WTC11 (cell line): ENCODE measurements around the gene STXBP2.

Source experiments
- FOXJ3 ChIP-seq: sonication (generic); formaldehyde crosslinking; IDR thresholded peaks from 2 replicates; pipeline ENCODE4 v1.9.0; 2021; ENCODE audit warnings: missing genetic modification reagents, mild to moderate bottlenecking, borderline replicate concordance
- MXD4 ChIP-seq: fragments of 250-450 bp; sonication (Bioruptor Pico); IDR thresholded peaks from 2 replicates; pipeline ENCODE4 v1.8.0; 2021; ENCODE audit warnings: mild to moderate bottlenecking, moderate library complexity, borderline replicate concordance
- NFE2L1 ChIP-seq: sonication (generic); formaldehyde crosslinking; IDR thresholded peaks from 2 replicates; pipeline ENCODE4 v1.8.1; 2023; ENCODE audit warnings: missing genetic modification reagents
- NR2C2 ChIP-seq: sonication (generic); formaldehyde crosslinking; IDR thresholded peaks from 2 replicates; pipeline ENCODE4 v1.8.0; 2022; ENCODE audit warnings: mild to moderate bottlenecking, missing genetic modification reagents
- PRRX2 ChIP-seq: fragments of 250-450 bp; sonication (Bioruptor Pico); IDR thresholded peaks from 2 replicates; pipeline ENCODE4 v1.8.0; 2021; ENCODE audit warnings: mild to moderate bottlenecking
- RELA ChIP-seq: sonication (generic); formaldehyde crosslinking; IDR thresholded peaks from 2 replicates; pipeline ENCODE4 v1.8.1; 2022; ENCODE audit warnings: missing genetic modification reagents, mild to moderate bottlenecking, borderline replicate concordance
- ZNF263 ChIP-seq: sonication (generic); formaldehyde crosslinking; IDR thresholded peaks from 2 replicates; pipeline ENCODE4 v1.8.1; 2022; ENCODE audit warnings: low read depth, mild to moderate bottlenecking, moderate library complexity, missing genetic modification reagents
- TF ChIP-seq, protein P1 (sequence below): fragments of 200-600 bp; IDR thresholded peaks from 2 replicates; pipeline ENCODE4 v1.8.0; 2022; ENCODE audit warnings: antibody characterized with exemption
- TF ChIP-seq, protein P2 (sequence below): fragments of 250-450 bp; sonication (Bioruptor Pico); IDR thresholded peaks from 2 replicates; pipeline ENCODE4 v1.9.0; 2021; ENCODE audit warnings: moderate library complexity, mild to moderate bottlenecking, inconsistent platforms, borderline replicate concordance
- TF ChIP-seq, protein P3 (sequence below): sonication (generic); formaldehyde crosslinking; IDR thresholded peaks from 2 replicates; pipeline ENCODE4 v1.8.0; 2022; ENCODE audit warnings: mild to moderate bottlenecking, missing genetic modification reagents
- TF ChIP-seq, protein P4 (sequence below): sonication (generic); formaldehyde crosslinking; IDR thresholded peaks from 2 replicates; pipeline ENCODE4 v1.8.1; 2023; ENCODE audit warnings: mild to moderate bottlenecking, missing genetic modification reagents, moderate library complexity
- TF ChIP-seq, protein P5 (sequence below): sonication (generic); formaldehyde crosslinking; IDR thresholded peaks from 2 replicates; pipeline ENCODE4 v1.8.1; 2022; ENCODE audit warnings: missing genetic modification reagents, borderline replicate concordance

DNA sequence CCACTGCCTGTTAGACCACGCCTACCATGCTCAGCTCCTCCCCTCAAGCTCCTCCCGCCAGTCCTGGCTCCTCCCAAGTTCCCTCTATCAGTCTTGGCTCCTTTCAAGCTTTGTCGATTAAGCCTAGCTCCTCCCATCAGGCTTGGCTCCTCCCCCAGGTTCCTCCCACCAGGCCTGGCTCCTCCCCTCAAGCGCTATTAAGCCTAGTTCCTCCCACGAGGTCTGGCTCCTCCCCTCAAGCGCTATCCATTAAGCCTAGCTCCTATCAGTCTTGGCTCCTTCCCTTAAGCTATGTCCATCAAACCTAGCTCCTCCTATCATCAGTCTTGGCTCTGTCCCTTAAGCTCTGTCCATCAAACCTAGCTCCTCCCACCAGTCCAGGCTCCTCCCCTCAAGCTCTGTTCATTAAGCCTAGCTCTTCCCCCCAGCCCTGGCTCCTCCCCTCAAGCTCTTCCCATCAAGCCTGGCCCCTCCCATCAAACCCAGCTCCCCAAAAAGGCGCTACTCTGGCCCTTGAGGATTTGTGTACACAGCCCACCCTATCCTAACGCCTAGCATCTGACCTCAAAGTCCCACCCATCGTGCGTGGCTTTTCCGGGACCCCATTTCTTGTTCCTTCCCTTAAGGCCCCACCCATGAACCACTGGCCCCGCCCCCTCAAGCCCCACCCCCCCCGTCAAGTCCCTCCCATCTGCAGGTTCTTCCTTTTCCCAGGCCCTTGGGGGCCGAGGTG, 31.3 kb upstream of the STXBP2 start:
- TF ChIP-seq, protein P1, sequence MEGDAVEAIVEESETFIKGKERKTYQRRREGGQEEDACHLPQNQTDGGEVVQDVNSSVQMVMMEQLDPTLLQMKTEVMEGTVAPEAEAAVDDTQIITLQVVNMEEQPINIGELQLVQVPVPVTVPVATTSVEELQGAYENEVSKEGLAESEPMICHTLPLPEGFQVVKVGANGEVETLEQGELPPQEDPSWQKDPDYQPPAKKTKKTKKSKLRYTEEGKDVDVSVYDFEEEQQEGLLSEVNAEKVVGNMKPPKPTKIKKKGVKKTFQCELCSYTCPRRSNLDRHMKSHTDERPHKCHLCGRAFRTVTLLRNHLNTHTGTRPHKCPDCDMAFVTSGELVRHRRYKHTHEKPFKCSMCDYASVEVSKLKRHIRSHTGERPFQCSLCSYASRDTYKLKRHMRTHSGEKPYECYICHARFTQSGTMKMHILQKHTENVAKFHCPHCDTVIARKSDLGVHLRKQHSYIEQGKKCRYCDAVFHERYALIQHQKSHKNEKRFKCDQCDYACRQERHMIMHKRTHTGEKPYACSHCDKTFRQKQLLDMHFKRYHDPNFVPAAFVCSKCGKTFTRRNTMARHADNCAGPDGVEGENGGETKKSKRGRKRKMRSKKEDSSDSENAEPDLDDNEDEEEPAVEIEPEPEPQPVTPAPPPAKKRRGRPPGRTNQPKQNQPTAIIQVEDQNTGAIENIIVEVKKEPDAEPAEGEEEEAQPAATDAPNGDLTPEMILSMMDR, result no peak
- TF ChIP-seq, protein P2, sequence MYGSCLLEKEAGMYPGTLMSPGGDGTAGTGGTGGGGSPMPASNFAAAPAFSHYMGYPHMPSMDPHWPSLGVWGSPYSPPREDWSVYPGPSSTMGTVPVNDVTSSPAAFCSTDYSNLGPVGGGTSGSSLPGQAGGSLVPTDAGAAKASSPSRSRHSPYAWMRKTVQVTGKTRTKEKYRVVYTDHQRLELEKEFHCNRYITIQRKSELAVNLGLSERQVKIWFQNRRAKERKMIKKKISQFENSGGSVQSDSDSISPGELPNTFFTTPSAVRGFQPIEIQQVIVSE, result no peak
- TF ChIP-seq NFE2L1 (CRISPR knock-in tag) (no peak), NR2C2 (CRISPR knock-in tag) (no peak), ZNF263 (CRISPR knock-in tag) (no peak), FOXJ3 (no peak), MXD4 (CRISPR knock-in tag) (no peak), RELA (CRISPR knock-in tag) (no peak), PRRX2 (CRISPR knock-in tag) (no peak)
- TF ChIP-seq, protein P3, sequence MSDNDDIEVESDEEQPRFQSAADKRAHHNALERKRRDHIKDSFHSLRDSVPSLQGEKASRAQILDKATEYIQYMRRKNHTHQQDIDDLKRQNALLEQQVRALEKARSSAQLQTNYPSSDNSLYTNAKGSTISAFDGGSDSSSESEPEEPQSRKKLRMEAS (CRISPR knock-in tag), result no peak
- TF ChIP-seq, protein P4, sequence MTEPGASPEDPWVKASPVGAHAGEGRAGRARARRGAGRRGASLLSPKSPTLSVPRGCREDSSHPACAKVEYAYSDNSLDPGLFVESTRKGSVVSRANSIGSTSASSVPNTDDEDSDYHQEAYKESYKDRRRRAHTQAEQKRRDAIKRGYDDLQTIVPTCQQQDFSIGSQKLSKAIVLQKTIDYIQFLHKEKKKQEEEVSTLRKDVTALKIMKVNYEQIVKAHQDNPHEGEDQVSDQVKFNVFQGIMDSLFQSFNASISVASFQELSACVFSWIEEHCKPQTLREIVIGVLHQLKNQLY (CRISPR knock-in tag), result no peak
- TF ChIP-seq, protein P5, sequence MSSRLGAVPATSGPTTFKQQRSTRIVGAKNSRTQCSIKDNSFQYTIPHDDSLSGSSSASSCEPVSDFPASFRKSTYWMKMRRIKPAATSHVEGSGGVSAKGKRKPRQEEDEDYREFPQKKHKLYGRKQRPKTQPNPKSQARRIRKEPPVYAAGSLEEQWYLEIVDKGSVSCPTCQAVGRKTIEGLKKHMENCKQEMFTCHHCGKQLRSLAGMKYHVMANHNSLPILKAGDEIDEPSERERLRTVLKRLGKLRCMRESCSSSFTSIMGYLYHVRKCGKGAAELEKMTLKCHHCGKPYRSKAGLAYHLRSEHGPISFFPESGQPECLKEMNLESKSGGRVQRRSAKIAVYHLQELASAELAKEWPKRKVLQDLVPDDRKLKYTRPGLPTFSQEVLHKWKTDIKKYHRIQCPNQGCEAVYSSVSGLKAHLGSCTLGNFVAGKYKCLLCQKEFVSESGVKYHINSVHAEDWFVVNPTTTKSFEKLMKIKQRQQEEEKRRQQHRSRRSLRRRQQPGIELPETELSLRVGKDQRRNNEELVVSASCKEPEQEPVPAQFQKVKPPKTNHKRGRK (CRISPR knock-in tag), result no peak
